GM19193 (cell line): ENCODE data around the gene GOLIM4.
A peak's percentile ranks its signal among the peaks of the same experiment; 100 is the strongest.

Experiments used
- POLR2A ChIP-seq: IDR thresholded peaks from 4 replicates; pipeline ENCODE4 v1.6.1; 2011; ENCODE audit not compliant: insufficient read depth, insufficient read length; ENCODE audit errors: extremely low read depth

The GOLIM4 gene

DNA sequence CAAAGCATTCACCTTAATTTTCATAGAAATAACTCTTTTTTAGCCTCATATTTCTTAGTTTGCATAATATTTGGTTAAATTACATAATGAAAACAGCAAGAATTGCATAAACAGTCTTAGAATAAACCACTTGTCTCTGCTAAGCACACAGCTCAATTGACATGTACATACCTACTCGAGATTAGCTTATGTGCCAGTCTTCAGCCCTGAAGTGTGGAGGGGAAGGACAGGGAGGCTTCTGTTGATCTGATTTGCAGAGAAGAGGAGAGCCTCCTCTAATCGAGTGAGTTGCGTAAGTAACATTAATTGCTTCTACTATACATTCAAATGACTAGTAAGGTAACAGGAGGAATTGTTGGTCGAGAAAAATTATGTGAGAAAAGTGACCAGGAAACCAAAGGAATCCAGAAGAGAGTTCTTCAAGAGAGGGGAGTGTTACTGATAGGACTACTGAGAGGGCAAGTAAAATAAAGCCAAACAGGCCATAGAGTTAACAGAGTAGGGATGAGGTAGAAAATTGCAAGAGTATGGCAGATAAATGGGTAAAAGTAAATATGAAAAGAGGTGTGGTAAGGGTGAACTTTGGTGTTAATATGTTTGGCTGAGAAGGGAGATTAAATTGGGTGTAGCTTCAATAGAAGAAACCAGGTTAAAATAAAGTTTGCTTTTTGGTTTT is 7.1 kb upstream of the GOLIM4 start:
- no peak for TF ChIP-seq POLR2A

DNA sequence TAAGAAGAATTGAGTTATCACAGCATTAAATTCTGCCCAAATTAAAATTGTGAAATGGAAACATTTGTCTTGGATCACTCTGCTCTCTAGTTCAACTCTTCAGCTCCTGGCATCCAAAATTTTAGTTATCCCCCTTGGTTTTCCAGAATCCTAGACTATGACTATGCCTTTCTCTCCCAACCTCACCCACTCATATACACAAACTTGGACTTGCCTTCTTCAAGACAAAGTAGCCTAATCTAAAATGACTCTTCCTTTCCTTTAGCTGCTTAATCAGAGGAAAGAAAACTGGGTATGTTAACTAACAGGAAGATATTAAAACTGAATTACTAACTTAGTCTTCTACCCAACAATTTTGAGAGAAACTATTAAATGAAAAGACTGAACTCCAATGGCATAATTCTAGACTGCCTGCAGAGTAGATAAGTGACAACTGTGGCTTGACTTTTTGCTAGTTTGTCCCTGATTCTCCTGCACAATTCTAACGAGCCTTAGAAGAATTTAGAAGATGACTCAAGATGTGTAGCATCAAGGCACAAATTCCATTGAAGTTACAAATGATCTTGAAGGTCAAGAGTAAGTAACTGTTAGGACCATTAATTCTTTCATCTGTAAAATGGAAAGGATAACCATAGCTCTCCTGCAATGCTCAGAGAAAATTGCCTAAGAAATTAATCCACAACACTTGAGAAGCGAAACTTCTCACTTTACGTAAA is 5.2 kb upstream of the GOLIM4 start:
- no peak for TF ChIP-seq POLR2A

DNA sequence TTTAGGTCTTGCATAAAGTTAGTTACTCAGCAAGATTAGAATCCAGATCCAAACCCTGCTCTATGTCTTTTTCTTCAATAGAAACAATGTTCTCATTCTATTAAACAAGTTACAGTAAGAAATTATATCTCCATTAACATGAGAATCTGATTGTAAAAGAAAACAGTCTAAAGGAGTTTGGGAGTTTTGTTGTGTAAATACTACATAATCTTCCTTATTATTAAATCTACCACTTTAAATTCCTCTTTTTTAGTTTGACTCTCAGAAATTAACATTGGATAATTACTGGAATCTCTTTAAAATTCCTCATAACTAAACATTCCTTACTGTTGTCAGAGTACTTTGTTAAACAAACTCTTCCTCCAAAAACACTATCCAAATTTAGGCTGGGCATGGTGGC is 1.7 kb upstream of the GOLIM4 start:
- TF ChIP-seq POLR2A = no peak

DNA sequence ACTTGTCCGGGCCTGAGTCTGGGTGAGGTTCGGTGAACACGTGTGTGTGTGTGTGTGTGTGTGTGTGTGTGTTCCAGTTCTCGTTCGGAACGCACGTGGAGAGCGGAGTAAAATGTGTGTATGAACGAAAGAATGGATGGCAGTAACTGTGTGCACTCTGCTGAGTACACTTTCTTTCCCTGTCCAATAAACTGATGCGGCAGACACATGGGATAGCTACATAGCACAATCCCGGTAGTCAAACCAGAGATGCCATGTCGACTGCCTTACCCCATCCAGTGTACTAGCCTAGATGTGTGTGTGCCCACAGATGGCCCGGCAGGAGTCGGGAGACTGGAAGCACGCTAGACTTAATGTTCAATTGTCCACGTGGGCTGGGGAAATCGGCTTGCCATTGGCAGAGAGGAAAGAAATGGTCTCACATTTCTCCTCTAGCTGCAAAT is 507 bp upstream of the GOLIM4 start:
- TF ChIP-seq POLR2A = no peak

DNA sequence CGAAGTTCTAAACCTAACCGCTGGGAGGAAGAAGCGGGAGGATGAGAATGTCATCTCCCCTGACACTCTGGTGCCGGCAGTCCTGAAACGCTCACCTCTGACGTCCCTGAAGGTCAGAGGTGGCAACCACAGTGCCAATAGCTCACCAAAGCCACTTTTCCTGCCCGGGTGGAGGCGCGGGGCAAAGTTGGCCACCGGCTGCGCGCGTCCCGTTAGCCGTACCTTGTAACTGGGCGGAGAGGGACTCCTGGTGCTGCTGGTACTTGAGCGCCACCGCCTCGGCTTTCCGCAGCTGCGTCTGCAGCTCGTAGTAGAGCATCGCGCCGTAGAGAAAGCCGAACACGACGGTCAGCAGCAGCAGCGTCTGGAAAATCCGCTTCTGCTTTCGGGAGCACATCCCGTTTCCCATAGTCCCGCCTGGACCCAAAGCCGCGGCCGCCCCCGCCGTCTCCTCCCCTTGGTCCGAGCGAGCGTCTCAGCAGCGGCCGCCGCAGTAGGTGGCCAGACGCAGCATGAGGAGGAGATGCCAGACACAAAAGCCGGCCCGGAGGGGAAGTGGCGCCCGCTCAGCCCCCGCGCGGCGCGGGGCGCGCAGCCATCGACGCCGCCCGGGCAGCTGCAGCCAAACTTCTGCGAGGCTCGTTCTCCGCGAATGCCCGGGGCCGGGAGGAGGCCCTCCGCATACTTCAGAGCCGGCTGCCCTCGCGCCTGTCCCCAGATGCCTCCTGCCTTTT is 680 bp downstream of the GOLIM4 start:
- peak; percentile 50 for TF ChIP-seq POLR2A

DNA sequence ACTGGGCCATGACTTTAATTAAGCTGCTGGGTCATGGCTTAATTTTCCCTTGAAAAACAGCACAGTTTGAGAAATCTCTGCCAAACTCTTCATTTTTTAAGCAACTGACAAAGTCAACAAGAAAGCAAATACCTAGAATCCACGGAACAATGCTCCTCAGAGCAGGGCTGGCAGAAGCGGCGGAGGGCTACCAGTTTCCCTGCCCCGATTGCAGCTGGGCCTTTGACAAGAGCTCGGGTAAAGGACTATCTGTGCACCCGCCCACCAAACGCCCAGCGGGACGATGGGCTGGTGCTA is 1.2 kb downstream of the GOLIM4 start:
- no peak for TF ChIP-seq POLR2A

DNA sequence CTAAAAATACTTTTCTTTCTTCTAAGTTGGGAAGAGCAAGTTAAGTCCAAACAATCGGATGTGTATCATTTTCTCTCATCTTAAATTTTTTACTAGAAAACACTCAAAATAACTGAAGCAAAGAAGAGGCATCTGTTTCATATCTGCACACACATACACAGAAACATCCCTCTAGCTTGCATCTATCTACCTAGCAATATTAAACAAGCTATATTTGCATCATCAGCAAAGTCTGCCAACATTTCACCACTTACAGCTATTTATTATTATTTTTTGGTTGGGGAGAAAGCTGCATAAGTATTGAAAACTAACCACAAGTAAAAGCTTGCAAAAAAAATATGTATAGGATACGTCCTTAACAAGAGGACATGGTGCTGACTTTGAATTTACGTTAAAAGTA is 1.9 kb downstream of the GOLIM4 start:
- no peak for TF ChIP-seq POLR2A

DNA sequence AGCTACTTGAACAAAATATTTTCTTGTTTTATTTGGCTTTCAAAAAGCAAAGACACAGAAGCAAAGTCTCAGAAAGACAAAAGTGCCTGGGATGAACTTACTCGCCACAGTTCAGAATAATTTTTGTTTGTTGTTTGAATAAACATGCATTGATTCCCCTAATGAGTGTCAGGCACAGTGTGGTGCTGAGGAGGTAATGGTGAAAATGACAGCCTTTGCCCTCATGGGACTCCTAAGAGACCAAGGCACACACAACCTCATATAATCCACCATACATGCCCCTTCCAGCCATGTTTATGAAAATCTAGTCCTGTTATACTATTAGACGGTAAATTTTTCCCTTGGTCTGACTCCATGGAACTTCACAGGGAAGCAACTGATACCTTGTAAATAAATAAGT is 2.5 kb downstream of the GOLIM4 start:
- no peak for TF ChIP-seq POLR2A

DNA sequence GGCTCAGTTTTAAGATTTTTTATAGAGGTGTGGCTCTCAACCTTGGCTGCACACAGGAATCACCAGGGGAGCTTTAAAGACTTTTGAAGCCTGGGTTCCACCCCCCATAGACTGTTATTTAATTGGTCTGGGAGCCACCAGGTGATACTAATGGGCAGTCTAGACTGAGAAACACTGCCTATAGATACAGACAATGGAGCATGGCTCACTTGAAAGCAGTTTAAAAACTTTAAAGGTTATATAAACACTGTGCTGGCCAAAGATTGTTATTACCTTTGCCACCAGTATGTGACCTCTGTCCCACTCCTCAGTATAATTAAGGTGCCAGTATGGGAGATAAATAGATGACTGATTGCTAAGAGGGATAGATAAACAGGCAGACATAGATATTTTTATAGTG is 3.8 kb downstream of the GOLIM4 start:
- TF ChIP-seq POLR2A = no peak

DNA sequence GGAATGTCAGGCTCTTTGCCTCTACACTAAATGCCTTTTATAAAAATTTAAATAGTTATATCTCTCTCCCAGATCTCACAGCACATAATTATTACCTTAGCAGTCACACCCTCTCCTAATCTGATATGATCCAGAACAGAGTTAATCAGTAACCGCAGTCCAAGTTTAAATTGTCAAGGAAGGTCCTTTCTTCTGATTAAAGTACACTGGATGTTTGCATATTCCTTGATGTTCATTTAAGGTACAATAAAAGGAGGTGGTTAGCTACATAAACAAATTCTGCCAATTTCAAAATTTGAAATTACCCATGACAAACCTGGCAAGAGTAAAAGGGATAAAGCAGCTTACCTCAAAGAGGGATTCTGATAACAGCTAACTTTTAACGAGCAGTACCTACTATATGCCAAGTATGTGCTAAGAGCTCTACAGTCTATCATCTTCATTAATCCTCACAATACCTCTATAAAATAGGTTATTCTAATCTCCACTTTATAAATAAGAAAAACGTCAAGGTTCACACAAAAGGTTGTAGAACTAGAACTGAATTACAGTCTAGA is 4.3 kb downstream of the GOLIM4 start:
- no peak for TF ChIP-seq POLR2A

DNA sequence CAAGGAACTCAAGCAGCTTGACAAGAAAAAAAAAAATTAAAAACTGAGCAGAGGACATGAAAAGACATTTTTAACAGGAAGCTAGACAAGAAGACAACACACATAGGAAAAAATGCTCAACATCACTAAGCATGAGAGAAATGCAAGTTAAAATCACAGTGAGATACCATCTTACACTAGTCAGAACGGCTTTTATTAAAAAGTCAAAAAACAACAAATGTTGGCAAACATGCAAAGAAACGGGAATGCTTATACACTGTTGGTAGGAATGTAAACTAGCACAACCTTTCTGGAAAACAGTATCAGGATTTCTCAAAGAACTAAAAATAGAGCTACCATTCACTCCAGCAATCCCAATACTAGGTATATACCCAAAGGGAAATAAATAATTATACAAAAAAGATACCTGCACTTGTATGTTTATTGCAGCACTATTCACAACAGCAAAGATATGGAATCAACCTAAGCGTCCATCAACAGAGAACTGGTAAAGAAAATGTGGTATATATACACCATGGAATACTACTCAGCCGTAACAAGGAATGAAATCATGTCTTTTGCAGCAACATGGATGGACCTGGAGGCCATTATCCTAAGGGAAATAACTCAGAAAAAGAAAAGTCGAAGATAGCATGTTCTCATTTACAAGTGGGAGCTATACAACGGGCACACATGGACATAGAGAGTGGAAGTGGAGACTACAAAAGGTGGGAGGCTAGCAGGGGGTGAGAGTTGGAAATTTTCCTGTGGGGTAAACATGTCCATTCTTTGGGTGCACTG is 5.2 kb downstream of the GOLIM4 start:
- TF ChIP-seq POLR2A = no peak

DNA sequence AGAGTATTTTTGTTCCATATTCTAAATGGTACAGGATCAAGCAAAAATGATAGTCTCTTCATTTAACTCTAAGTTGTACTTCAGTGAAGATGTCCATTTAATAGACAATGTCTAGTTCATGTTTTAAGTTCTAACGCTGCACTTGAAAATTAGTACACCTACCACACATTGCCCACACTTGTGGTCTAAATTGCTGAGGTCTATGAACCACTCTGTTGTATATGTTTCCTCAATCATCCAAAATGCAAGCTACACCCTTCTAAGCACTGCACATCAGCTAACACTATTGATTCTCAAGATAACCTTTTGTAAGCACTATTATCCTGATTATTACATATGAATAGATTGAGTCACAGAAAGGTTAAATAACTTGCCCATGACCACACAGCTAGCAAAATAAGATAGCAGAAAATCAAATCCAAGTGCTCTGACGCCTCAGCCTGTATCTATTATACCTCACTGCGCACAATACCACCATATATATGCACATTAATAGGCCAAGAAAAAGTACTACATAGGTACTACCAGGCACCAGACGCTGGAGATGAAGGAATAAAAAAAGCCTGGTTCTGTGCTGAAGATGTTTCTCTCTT is 6.4 kb downstream of the GOLIM4 start:
- TF ChIP-seq POLR2A = no peak

DNA sequence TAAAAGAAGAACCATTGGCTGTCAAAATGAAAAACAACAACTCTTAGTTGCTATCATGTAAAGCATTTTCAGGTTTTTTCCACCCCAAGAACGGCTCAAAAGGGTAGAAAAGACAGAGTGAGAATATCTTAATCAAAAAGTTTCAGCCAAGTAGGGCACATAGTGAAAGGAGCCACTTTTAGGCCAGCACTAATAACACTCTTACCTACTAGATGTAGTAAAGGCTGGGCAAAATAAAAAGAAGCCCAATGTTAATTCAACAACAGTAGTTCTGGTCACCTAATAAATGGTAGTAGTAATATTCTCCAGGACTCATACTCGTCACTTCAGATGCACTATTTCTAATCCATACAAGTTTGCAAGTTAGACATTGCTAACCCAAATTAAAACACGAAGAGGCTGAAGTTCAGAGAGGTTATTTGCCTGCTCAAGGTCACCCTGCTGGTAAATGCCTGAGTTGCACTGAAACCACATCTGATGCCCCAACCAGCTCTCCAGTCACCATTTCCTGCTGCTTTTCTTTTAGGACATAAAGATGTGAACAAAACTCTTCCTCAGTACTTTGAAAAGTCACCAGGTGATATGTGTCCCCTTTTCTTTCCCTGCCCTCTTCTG is 7.5 kb downstream of the GOLIM4 start:
- TF ChIP-seq POLR2A = no peak

DNA sequence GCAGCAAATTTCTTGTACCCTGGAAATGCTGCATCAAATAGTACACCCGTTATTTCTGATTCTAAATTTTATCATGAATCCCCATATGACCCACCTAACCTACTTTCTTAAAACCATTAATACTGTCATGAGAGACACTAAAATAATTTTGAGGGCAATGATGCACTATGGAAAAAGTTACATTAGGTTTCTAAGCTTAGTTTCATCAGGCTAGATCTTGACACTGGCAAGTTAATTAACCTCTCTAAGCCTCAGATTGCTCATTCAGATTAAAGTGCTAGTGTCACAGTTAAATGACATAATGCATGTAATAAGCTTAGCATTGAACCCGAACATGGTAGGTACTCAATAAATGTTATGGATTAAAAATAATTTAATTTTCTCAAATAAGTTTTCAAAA is 8.2 kb downstream of the GOLIM4 start:
- TF ChIP-seq POLR2A = no peak
